Calu3 (cell line): ENCODE results near the gene GHSR. TPM values are rescaled to one million over a fixed set of nuclear protein-coding genes. Genes with fewer than 3 reads are reported as not detected.

ENCODE experiments used
- BruUV-seq: library from RNA; stranded (reverse); fragments of 400-500 nt; replicated peaks from 2 replicates; lab custom pipeline; 2021; lab: Mats Ljungman, UMichigan
- CTCF ChIA-PET: fragments of 300-600 bp; sonication (Branson Sonifier 250); formaldehyde crosslinking; loops from one replicate; lab custom pipeline; 2022; ENCODE audit warnings: antibody characterized with exemption; lab: Charles Lee
- DNase-seq: peaks from one replicate; pipeline ENCODE4 v3.0.0; 2022
- H3K27ac Mint-ChIP-seq: one replicate; pipeline ENCODE4 v1.8.0; 2022; ENCODE audit warnings: mixed read lengths; ENCODE audit not compliant: unreplicated experiment
- H3K27me3 Mint-ChIP-seq: one replicate; pipeline ENCODE4 v1.8.0; 2022; ENCODE audit warnings: mixed read lengths; ENCODE audit not compliant: unreplicated experiment
- H3K36me3 Mint-ChIP-seq: one replicate; pipeline ENCODE4 v1.8.0; 2022; ENCODE audit warnings: mild to moderate bottlenecking, moderate library complexity, mixed read lengths; ENCODE audit not compliant: insufficient read depth, unreplicated experiment
- H3K4me1 Mint-ChIP-seq: one replicate; pipeline ENCODE4 v1.8.0; 2022; ENCODE audit warnings: mild to moderate bottlenecking, low read depth, mixed read lengths; ENCODE audit not compliant: unreplicated experiment
- H3K4me3 Mint-ChIP-seq: one replicate; pipeline ENCODE4 v1.8.0; 2022; ENCODE audit warnings: mild to moderate bottlenecking, low read depth, moderate library complexity, mixed read lengths; ENCODE audit not compliant: unreplicated experiment
- H3K9me3 Mint-ChIP-seq: one replicate; pipeline ENCODE4 v1.8.0; 2022; ENCODE audit warnings: low read depth, mixed read lengths; ENCODE audit not compliant: unreplicated experiment
- intact Hi-C: fragments of 100-400 bp; cut with micrococcal nuclease; formaldehyde crosslinking; loops from one replicate; pipeline ENCODE4 v1.10.0; 2022; ENCODE audit not compliant: unreplicated experiment
- total RNA-seq: library from RNA; stranded (reverse); gene quantifications from 2 replicates; pipeline ENCODE4 v1.2.3, GENCODE V29; 2022
- TF ChIP-seq, protein P1 (sequence below): fragments of 200-600 bp; IDR thresholded peaks from one replicate; pipeline ENCODE4 v1.8.0; 2022; ENCODE audit warnings: antibody characterized with exemption; ENCODE audit not compliant: unreplicated experiment

The GHSR gene
- total RNA-seq, 1 experiment from 2014 or later, result not detected

DNA sequence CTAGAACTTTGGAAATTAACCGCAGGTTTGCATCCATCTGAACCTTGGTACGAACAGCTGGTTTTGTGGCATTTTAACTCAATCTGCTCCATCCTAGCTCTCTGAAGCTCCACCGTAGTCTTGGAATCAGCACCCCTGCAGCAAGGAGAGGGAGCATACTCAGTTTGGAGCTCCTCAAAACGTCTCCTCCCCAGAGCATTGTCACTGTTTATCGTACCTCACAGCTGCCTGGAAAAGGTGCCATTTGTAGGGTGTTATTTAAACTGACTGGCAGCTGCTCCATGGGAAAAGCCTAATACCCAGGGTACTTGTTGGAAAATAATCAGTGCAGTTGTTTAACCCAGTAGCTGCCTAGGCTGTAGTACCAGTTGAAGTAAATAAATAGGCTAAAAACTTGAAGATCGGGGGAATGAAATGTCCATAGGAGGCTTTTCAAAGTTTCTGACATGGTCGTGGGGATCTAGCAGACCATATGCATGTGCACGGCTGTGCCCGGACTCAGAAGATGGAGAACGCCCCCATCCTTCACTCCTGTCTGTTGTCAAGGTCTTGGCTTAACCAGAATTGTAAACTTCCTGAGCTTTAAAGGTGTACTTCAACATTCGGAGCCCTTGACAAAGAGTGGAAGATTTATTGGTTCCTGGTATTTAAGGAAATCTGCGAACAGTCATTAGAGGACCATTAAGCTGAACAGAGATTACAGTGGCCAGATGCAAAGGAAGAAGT is 43.9 kb downstream of the GHSR start:
- DNase-seq, result no peak
- H3K4me3 Mint-ChIP-seq, result no peak overlapping the region
- CTCF ChIA-PET, result interaction anchor here (0.6 kb wide), 1 partner anchor 26 kb away, joined by 3 read pairs; no protein-coding TSS in a partner anchor
- no TSS peak for BruUV-seq
- no peaks in the 10 kb centered on the region for H3K4me1 Mint-ChIP-seq
- no peaks in the 10 kb centered on the region for H3K27me3 Mint-ChIP-seq
- peaks cover 4% of the 10 kb centered on the region for H3K9me3 Mint-ChIP-seq
- peak overlapping the region; percentile 67 for H3K27ac Mint-ChIP-seq
- intact Hi-C loops, result no loop called here
- H3K36me3 Mint-ChIP-seq, result peaks cover 79% of the 10 kb centered on the region
- TF ChIP-seq, protein P1, sequence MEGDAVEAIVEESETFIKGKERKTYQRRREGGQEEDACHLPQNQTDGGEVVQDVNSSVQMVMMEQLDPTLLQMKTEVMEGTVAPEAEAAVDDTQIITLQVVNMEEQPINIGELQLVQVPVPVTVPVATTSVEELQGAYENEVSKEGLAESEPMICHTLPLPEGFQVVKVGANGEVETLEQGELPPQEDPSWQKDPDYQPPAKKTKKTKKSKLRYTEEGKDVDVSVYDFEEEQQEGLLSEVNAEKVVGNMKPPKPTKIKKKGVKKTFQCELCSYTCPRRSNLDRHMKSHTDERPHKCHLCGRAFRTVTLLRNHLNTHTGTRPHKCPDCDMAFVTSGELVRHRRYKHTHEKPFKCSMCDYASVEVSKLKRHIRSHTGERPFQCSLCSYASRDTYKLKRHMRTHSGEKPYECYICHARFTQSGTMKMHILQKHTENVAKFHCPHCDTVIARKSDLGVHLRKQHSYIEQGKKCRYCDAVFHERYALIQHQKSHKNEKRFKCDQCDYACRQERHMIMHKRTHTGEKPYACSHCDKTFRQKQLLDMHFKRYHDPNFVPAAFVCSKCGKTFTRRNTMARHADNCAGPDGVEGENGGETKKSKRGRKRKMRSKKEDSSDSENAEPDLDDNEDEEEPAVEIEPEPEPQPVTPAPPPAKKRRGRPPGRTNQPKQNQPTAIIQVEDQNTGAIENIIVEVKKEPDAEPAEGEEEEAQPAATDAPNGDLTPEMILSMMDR, result no peak

DNA sequence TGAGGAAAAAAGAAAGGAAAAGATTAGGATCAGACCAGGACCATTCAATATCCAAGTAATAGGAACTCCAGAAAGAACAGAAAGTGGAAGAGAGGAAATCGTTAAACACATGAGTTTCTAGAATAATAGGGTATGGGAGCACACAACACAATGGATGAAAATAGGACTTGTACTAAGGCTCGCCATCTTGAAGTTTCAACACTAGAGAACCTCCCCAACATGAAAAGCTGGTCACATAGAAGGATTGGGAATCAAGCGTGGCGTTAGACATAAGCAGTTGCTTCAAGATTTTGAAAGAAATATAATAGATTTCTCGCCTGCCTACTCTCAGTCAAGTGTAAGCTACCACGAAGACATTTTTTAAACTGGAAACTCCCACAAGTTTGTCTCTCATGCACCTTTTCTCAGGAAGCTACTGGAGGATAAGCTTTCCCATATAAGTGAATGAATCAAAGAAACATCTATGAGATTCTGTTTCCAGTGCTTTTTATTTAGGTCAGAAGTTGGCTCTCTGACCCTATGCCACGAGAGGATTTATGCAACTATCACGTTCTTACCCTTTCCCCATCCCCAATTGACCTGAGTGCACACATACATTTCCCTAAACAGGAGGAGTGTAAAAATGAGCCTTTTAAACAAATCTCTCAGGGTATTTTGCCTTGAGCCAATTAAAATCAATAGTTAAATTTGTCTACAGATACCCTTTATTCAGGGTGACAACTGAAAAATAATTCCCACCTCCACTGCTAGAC is 45.2 kb downstream of the GHSR start:
- BruUV-seq, result no TSS peak
- Mint-ChIP-seq H3K4me1 (no peaks in the 10 kb centered on the region), H3K27me3 (no peaks in the 10 kb centered on the region), H3K27ac (peak overlapping the region; percentile 67), H3K36me3 (peaks cover 80% of the 10 kb centered on the region), H3K9me3 (peaks cover 4% of the 10 kb centered on the region), H3K4me3 (no peak overlapping the region)
- intact Hi-C loops, result no loop called here
- no peak for DNase-seq
- CTCF ChIA-PET, result no interaction called here
- TF ChIP-seq, protein P1, result no peak

DNA sequence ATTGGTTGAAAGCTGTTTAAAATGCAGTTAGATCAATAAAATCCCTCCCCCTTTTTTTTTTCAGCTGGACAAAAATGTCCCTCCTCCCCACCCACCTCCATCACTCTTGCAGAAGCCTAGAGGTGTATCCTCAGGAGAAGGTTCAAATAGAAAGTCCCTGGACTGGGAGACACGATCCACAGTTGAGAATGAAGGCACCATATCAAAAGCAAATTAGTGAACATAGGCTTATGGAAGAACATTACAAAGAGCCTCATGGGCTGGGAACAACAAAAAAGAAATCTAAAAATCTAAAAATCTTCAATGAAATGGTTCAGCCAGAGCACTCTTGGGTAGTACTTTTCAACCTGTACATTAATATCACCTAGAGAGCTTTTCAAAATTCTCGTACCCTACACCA is 46.2 kb downstream of the GHSR start:
- Mint-ChIP-seq H3K27me3 (no peaks in the 10 kb centered on the region), H3K36me3 (peaks cover 77% of the 10 kb centered on the region), H3K27ac (peak overlapping the region; percentile 67), H3K4me3 (no peak overlapping the region), H3K9me3 (peaks cover 4% of the 10 kb centered on the region), H3K4me1 (no peaks in the 10 kb centered on the region)
- no peak for DNase-seq
- TF ChIP-seq, protein P1, result no peak
- no TSS peak for BruUV-seq
- intact Hi-C loops, result no loop called here
- CTCF ChIA-PET, result no interaction called here

DNA sequence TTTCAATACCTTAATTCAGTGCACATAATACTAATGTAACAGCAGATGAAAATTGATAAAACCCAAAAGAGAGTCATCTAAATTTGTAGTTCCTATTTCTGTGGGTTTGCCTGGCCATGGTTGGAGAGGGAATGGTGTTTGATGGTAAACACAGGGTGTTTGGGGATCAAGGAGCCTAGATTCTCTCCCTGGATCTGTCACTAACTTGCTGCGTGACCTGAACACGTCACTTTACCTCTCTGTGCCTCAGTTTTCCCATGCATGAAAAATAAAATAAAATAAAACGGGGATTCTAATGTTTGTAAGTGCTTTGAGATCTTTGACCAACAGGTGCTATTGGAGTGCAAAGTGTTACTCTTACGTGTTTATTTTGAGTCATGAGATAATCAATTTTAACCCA is 49.8 kb downstream of the GHSR start:
- no TSS peak for BruUV-seq
- intact Hi-C loops, result loop anchor here (5.0 kb wide), 1 partner anchor 79 kb away; no protein-coding TSS in a partner anchor
- Mint-ChIP-seq H3K4me3 (no peak overlapping the region), H3K4me1 (no peaks in the 10 kb centered on the region), H3K27me3 (no peaks in the 10 kb centered on the region), H3K9me3 (peaks cover 4% of the 10 kb centered on the region), H3K27ac (no peak overlapping the region), H3K36me3 (peaks cover 77% of the 10 kb centered on the region)
- TF ChIP-seq, protein P1, result no peak
- CTCF ChIA-PET, result interaction anchor here (0.9 to 1.4 kb wide), 2 partner anchors 63 to 197 kb away, joined by 5 to 7 read pairs; no protein-coding TSS in a partner anchor
- no peak for DNase-seq
